Ishikawa (cell line): Measurements from ENCODE around the gene LIF.

Source experiments
- CEBPB ChIP-seq: IDR thresholded peaks from 2 replicates; pipeline ENCODE4 v1.6.1; 2012
- CREB1 ChIP-seq: IDR thresholded peaks from 2 replicates; pipeline ENCODE4 v1.6.1; 2012; ENCODE audit warnings: low read depth
- EGR1 ChIP-seq: IDR thresholded peaks from 2 replicates; pipeline ENCODE4 v1.6.1; 2012
- EP300 ChIP-seq: IDR thresholded peaks from 2 replicates; pipeline ENCODE4 v1.6.1; 2012; ENCODE audit warnings: borderline replicate concordance
- FOXM1 ChIP-seq: IDR thresholded peaks from 2 replicates; pipeline ENCODE4 v1.6.1; 2012; ENCODE audit warnings: low read depth, borderline replicate concordance
- NFIC ChIP-seq: IDR thresholded peaks from 2 replicates; pipeline ENCODE4 v1.6.1; 2012
- RAD21 ChIP-seq: IDR thresholded peaks from 2 replicates; pipeline ENCODE4 v1.6.1; 2012; ENCODE audit warnings: low read depth
- TAF1 ChIP-seq: IDR thresholded peaks from 2 replicates; pipeline ENCODE4 v1.6.1; 2012; ENCODE audit warnings: low read depth, mild to moderate bottlenecking
- TCF12 ChIP-seq: IDR thresholded peaks from 2 replicates; pipeline ENCODE4 v1.6.1; 2012; ENCODE audit warnings: low read depth
- TEAD4 ChIP-seq: IDR thresholded peaks from 2 replicates; pipeline ENCODE4 v1.6.1; 2012
- YY1 ChIP-seq: IDR thresholded peaks from 2 replicates; pipeline ENCODE4 v1.6.1; 2012; ENCODE audit warnings: low read depth
- ZBTB7A ChIP-seq: IDR thresholded peaks from 2 replicates; pipeline ENCODE4 v1.6.1; 2012; ENCODE audit warnings: low read depth
- TF ChIP-seq, protein P1 (sequence below): IDR thresholded peaks from 2 replicates; pipeline ENCODE4 v1.6.1; 2012
- TF ChIP-seq, protein P2 (sequence below): IDR thresholded peaks from 2 replicates; pipeline ENCODE4 v1.6.1; 2012; ENCODE audit warnings: low read depth, mild to moderate bottlenecking
- TF ChIP-seq, protein P3 (sequence below): IDR thresholded peaks from 2 replicates; pipeline ENCODE4 v1.6.1; 2012

LIF gene

DNA sequence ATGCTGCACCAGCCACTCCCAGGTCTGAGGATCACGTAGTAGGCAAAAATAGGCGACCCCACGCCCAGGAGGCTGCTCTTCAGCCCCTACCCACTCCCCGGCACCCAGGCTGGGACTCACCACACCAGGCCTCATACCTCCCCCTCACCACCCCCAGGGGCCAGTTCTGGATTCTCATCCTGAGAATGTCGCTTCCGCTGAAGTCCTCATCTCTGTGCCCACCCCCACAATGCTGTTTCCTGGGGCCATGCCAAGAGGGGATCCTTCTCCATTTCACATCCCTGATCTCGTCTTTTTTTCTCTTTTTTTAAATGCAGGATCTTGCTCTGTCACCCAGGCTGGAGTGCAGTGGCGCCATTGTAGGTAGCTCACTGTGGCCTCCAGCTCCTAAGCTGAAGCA, 21.8 kb upstream of the LIF start:
- TF ChIP-seq TCF12 (no peak), YY1 (no peak), TAF1 (no peak), ZBTB7A (no peak), CREB1 (no peak), CEBPB (no peak), RAD21 (no peak), EP300 (no peak), EGR1 (no peak), NFIC (no peak), FOXM1 (no peak), TEAD4 (no peak)
- TF ChIP-seq, protein P1, sequence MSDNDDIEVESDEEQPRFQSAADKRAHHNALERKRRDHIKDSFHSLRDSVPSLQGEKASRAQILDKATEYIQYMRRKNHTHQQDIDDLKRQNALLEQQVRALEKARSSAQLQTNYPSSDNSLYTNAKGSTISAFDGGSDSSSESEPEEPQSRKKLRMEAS = no peak
- TF ChIP-seq, protein P2, sequence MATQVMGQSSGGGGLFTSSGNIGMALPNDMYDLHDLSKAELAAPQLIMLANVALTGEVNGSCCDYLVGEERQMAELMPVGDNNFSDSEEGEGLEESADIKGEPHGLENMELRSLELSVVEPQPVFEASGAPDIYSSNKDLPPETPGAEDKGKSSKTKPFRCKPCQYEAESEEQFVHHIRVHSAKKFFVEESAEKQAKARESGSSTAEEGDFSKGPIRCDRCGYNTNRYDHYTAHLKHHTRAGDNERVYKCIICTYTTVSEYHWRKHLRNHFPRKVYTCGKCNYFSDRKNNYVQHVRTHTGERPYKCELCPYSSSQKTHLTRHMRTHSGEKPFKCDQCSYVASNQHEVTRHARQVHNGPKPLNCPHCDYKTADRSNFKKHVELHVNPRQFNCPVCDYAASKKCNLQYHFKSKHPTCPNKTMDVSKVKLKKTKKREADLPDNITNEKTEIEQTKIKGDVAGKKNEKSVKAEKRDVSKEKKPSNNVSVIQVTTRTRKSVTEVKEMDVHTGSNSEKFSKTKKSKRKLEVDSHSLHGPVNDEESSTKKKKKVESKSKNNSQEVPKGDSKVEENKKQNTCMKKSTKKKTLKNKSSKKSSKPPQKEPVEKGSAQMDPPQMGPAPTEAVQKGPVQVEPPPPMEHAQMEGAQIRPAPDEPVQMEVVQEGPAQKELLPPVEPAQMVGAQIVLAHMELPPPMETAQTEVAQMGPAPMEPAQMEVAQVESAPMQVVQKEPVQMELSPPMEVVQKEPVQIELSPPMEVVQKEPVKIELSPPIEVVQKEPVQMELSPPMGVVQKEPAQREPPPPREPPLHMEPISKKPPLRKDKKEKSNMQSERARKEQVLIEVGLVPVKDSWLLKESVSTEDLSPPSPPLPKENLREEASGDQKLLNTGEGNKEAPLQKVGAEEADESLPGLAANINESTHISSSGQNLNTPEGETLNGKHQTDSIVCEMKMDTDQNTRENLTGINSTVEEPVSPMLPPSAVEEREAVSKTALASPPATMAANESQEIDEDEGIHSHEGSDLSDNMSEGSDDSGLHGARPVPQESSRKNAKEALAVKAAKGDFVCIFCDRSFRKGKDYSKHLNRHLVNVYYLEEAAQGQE = no peak
- TF ChIP-seq, protein P3, sequence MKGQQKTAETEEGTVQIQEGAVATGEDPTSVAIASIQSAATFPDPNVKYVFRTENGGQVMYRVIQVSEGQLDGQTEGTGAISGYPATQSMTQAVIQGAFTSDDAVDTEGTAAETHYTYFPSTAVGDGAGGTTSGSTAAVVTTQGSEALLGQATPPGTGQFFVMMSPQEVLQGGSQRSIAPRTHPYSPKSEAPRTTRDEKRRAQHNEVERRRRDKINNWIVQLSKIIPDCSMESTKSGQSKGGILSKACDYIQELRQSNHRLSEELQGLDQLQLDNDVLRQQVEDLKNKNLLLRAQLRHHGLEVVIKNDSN = no peak

DNA sequence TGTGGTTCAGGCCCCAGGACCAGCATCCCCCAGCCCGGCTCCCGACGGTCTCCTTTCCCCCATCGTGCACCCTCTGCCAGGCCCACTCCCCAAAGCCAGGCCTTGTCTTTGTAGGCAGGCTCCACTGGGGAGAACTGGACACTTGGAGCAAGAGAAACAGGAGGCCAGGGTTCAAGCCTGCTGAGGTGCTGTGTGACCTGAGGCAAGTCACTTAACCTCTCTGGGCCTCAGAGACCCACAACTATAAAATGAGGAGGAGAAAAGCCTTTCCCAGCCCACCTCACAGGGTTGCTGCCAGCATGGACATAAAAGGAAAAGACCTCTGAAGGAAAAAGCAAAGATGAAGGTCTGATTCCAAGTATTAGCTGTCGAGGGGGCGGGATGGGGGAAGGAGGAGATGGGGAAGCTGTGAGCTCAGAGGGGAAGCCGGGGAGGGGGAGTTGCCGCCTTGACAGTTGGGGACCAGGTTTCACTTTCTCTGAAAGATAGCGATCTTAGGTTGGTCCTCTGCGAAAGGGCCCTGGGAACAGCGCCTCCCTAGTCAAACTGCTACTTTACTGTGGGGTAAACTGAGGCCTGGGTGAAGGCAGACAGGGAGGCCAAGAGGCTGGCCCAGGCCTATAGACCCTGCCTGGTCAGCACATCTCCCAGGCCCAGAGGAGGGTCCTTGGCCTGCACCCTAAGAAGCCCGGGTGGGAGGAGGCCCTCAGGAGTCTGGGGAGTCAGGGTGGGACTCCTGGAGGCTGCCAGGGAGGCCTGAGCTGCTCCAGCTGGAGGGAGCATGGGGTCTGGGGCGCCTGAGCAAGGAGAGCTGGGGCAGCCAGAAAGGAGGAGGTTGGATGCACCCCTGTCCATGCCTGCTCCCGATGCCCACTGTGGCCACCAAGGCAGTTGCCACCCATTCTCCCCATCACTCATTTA, 21.1 kb upstream of the LIF start:
- TF ChIP-seq FOXM1 (no peak), TCF12 (no peak), NFIC (no peak), YY1 (no peak), TAF1 (no peak), CEBPB (no peak), CREB1 (no peak), TEAD4 (no peak), ZBTB7A (no peak), RAD21 (no peak), EGR1 (no peak), EP300 (no peak)
- TF ChIP-seq, protein P3 = no peak
- TF ChIP-seq, protein P2 = no peak
- TF ChIP-seq, protein P1 = no peak

DNA sequence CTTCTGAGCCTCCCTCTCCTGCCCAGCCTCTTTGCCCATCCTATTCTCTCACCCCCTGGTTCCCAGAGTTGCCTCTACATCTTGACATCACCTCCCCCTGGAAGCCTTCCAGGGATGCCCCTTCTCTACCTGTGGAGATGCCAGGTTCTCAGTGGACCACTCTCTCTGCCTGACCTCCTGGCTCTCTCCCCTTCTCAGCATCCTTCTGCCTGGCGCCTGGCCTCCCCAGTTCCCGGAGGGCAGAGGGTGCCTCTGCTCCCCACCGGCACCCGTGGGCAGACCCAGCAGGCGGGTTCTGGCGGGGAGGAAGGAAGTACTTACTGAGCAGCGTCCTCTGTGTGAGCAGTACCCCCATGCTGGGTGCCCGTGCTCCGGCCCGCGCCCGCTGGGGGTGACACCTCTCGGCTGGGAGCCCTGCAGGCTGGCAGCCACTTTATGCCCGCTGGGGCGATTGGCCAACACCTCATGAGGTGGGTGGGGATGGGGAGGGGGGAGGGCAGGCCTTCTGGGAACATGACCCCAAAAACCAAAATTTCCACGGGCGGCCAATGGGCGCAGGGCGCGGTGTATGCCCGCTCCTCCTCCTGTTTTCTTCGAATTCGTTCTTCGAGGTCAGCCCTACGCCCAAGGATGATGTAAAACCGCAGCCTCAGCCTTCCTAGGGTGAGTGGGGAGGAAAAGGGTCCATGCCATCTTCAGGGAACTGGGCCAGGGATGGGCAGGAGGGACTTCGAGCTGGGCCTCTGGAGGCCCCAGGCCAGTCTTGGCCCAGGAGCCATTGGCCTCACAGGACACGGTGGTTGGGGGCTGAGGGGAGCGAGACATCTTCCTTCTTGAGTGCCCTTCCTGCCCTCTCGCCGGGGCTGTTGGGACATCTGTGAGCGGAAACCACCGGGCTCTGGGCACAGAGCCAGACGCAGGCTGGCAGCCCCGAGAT, 20.2 kb upstream of the LIF start, which contains the start of gene OSM:
TSS of gene OSM (minus strand) at position 407 of the 937 bp plus-strand sequence. CDS start at position 355, 52 bp downstream.
- TF ChIP-seq EP300 (no peak), CEBPB (no peak), EGR1 (no peak), TAF1 (no peak), ZBTB7A (no peak), RAD21 (no peak), YY1 (no peak), TEAD4 (no peak), NFIC (no peak), FOXM1 (no peak), CREB1 (no peak), TCF12 (no peak)
- TF ChIP-seq, protein P2 = no peak
- TF ChIP-seq, protein P1 = no peak
- TF ChIP-seq, protein P3 = no peak
